Activated naive CD4-positive, alpha-beta T cell treated with anti-CD3 and anti-CD28 coated beads, Interleukin-2, amount 50 U/mL, for 72 hours (primary cell): ENCODE results near the gene JOSD2. TPM values are rescaled to one million over a fixed set of nuclear protein-coding genes. Genes with fewer than 3 reads are reported as not detected.

Source experiments
- ATAC-seq, 2 donors: fragments of 150-1000 bp; cut with Tn5 transposase; 2 replicates each; pipeline ENCODE4 v1.10.0; 2021; ENCODE audit warnings: mild to moderate bottlenecking in 2 of 2, moderate library complexity in 2 of 2
- DNase-seq, 2 donors: peaks; one replicate each; pipeline ENCODE4 v3.0.0; 2021 to 2022; ENCODE audit warnings: low spot score in 2 of 2
- H3K27ac Mint-ChIP-seq, 2 donors: one replicate each; pipeline ENCODE4 v1.8.0; 2022; ENCODE audit warnings: mild to moderate bottlenecking in 2 of 2, mixed read lengths in 2 of 2
- H3K36me3 Mint-ChIP-seq, 2 donors: one replicate each; pipeline ENCODE4 v1.8.0; 2022; ENCODE audit warnings: mixed read lengths in 2 of 2
- H3K9me3 Mint-ChIP-seq, 2 donors: one replicate each; pipeline ENCODE4 v1.8.0; 2022; ENCODE audit warnings: mixed read lengths in 2 of 2
- total RNA-seq, 2 donors: library from RNA; stranded (reverse); gene quantifications; one replicate each; pipeline ENCODE4 v1.2.3, GENCODE V29; 2022

JOSD2 gene
- total RNA-seq, 2 donors from 2014 or later: 27.6 to 29.5 TPM

- Mint-ChIP-seq H3K9me3 (no peaks in the 10 kb centered on the region), H3K36me3 (peaks cover 0 to 11% of the 10 kb centered on the region in 2 donors), H3K27ac (peak overlapping the region in 1 of 2 donors; percentile 76)
- DNase-seq (no peak), ATAC-seq (no peak)
Measured at GRCh38 chr19:50490991-50491472, 20.0 kb downstream of the JOSD2 start.

DNA sequence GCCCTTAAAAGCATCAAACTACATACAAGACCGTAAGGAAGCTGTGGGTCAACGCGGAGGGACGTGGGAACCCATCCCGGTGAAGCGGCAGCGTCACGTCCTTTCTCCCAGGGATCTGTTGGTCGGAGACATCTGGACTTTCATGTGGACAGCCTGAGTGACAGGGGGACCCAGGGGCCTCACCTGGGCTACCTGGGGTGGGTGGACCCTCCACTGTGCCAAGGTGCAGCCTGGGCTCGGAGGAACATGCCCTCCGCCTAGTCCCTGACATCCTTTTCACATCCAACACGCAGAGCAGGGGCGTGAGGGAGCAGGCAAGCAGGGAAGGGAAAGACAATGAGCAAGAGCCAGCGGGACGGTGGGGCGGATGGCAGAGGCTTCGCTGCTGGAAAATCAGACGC is 20.6 kb downstream of the JOSD2 start:
- ATAC-seq: no peak
- H3K9me3 Mint-ChIP-seq: peaks cover 0 to 4% of the 10 kb centered on the region in 2 donors
- H3K36me3 Mint-ChIP-seq: peaks cover 0 to 16% of the 10 kb centered on the region in 2 donors
- peak overlapping the region in 1 of 2 donors; percentile 76 for H3K27ac Mint-ChIP-seq
- DNase-seq: no peak

DNA sequence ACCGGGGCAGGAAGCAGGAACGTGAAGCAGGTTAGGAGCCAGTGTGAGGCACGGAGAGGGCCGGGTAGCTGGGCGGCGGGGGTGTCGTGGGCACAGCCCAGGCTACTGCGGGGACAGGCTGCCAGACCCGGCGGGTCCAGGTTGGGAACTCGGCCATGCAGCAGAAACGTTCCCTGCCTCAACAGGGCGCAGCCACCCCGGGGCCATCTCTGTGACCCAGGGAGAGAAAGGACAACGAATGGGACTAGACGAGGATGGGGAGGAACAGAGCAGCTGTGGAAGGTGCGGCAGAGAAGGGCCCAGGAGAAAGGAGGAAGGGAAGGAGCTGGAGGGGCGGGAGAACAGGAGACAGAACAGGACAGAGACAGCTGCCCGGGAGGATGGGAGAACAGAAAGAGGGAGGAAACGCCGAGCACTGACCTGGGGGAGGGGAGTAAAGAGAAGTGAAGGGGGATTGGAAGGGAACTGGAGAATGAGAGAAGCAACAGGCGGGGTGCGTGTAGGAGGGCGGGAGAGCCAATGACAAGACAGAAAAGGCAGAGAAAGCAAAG is 21.5 kb downstream of the JOSD2 start:
- Mint-ChIP-seq H3K27ac (peak overlapping the region in 1 of 2 donors; percentile 42), H3K36me3 (peaks cover 0 to 22% of the 10 kb centered on the region in 2 donors), H3K9me3 (peaks cover 0 to 4% of the 10 kb centered on the region in 2 donors)
- ATAC-seq: no peak
- no peak for DNase-seq

DNA sequence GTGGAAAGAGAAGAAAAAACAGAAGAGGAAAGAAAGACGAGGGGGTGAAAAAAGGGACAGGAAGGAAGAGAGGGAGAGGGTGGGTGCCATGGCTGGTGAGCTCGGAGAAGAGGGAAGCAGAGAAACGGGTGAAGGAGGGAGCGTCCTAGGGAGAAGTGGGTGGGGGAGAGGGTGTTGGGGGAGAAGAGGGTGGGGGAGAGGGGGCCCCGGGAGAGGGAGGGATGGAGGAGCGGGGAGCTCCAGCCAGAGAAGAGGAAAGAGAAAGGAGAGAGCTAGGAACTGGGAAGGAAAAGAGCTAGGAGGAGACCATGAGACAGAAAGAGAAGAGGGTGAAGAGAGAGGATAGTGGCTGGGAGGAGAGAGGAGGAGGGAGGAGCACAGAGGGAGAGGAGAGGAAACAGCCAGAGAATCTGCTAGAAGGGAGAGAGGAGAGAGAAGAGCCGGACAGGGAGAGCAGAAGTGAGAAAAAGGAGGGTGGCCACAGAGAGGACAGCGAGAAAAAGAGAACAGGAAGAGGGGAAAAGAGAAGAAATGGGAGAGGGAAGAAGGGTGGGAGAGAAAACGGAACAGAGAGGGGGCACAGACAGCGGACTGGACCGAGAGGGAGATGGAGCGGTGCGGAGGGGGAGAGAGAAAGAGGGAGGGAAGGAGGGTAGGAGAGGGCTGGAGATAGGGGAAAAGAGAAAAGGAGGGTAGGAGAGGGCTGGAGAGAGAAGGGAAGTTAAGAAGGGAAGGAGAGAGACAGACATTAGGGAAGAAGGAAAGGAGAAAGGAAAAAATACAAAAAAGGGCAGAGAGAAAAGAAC is 22.4 kb downstream of the JOSD2 start:
- H3K36me3 Mint-ChIP-seq: peaks cover 0 to 22% of the 10 kb centered on the region in 2 donors
- peaks cover 0 to 4% of the 10 kb centered on the region in 2 donors for H3K9me3 Mint-ChIP-seq
- peak overlapping the region; percentile 15 to 42 for H3K27ac Mint-ChIP-seq
- DNase-seq (no peak), ATAC-seq (no peak)

GRCh38 chr19:50486823-50487515 is 24.0 kb downstream of the JOSD2 start:
- ATAC-seq: peak; percentile 39 to 68
- Mint-ChIP-seq H3K36me3 (peaks cover 4 to 27% of the 10 kb centered on the region in 2 donors), H3K9me3 (peaks cover 0 to 4% of the 10 kb centered on the region in 2 donors), H3K27ac (peak overlapping the region in 1 of 2 donors; percentile 19)
- peak in 1 of 2 donors; percentile 77 for DNase-seq

- DNase-seq: no peak
- Mint-ChIP-seq H3K36me3 (peaks cover 4 to 27% of the 10 kb centered on the region in 2 donors), H3K9me3 (peaks cover 0 to 4% of the 10 kb centered on the region in 2 donors), H3K27ac (no peak overlapping the region)
- ATAC-seq: no peak
Measured at GRCh38 chr19:50485284-50485955, 25.6 kb downstream of the JOSD2 start.

- Mint-ChIP-seq H3K9me3 (peaks cover 0 to 4% of the 10 kb centered on the region in 2 donors), H3K36me3 (peaks cover 4 to 35% of the 10 kb centered on the region in 2 donors), H3K27ac (no peak overlapping the region)
- DNase-seq: no peak
- no peak for ATAC-seq
Measured at GRCh38 chr19:50482916-50483315, 28.1 kb downstream of the JOSD2 start.

- DNase-seq: no peak
- ATAC-seq: no peak
- peaks cover 0 to 4% of the 10 kb centered on the region in 2 donors for H3K9me3 Mint-ChIP-seq
- H3K36me3 Mint-ChIP-seq: peaks cover 9 to 40% of the 10 kb centered on the region in 2 donors
- no peak overlapping the region for H3K27ac Mint-ChIP-seq
Measured at GRCh38 chr19:50482271-50482855, 28.6 kb downstream of the JOSD2 start.

- Mint-ChIP-seq H3K9me3 (peaks cover 0 to 4% of the 10 kb centered on the region in 2 donors), H3K36me3 (peaks cover 11 to 39% of the 10 kb centered on the region in 2 donors), H3K27ac (peak overlapping the region in 1 of 2 donors; percentile 56)
- no peak for DNase-seq
- ATAC-seq: no peak
Measured at GRCh38 chr19:50481351-50482149, 29.4 kb downstream of the JOSD2 start.

GRCh38 chr19:50480281-50481111 is 30.5 kb downstream of the JOSD2 start:
- Mint-ChIP-seq H3K9me3 (peaks cover 0 to under 1% of the 10 kb centered on the region in 2 donors), H3K36me3 (peaks cover 11 to 32% of the 10 kb centered on the region in 2 donors), H3K27ac (peak overlapping the region; percentile 56 to 77)
- ATAC-seq (no peak), DNase-seq (no peak)

DNA sequence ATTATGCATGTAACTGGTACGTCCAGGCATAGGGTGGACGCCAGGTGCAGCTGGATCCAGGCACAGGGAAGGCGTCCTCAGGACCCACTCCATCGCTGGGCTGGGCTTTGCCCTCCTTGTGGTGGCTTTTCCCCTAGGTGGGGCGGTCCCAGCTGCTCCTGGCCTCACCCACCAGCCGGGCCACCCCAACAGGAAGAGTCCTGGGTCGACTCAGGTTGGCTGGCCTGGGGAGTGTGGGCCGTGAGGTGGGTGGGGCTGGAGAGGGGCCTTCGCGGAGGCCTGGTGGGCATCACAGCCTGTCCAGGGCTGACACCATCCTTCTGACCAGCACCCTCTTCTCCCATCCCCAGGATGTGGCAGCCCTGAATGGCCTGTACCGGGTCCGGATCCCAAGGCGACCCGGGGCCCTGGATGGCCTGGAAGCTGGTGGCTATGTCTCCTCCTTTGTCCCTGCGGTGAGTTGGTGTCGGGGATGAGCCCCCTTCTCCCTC is 31.2 kb downstream of the JOSD2 start:
- Mint-ChIP-seq H3K9me3 (no peaks in the 10 kb centered on the region), H3K36me3 (peaks cover 11 to 26% of the 10 kb centered on the region in 2 donors), H3K27ac (no peak overlapping the region)
- ATAC-seq (no peak), DNase-seq (no peak)

DNA sequence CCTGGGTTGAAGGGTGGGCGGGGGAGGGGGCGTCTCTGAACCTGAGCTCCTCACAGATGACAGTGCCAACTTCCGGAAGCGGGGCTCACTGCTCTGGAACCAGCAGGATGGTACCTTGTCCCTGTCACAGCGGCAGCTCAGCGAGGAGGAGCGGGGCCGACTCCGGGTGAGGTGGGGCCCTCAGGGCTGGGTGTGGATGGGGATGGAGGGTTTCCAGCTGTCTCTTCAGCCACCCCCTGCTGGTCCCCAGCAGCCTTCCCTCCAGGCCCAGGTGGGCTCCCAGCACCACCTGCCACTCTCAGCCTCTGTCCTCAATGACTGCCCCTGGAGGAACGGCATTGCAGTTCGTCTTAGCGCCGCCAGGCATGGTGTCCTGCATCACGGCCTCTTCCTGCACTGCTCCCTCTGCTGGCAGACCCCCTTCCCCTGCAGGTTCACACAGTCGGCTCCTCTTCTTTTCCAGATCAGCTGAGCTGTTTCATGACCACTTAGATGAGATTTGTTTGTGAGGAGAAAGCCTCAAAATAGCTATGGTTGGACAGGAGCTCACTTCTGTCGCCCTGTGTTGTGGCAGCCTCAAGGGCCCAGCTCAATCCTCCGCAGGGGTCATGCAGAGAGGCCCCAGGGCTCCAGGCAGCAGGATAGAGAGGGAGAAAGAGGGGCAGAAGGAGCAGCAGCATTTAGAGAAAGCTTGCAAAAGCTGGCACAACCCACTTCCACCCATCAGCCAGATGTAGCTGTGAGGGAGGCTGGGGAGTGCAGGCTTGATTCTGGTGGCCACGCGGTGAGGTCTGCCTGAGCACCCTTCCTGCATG is 31.9 kb downstream of the JOSD2 start:
- no peaks in the 10 kb centered on the region for H3K9me3 Mint-ChIP-seq
- DNase-seq (no peak), ATAC-seq (no peak)
- peaks cover 11 to 26% of the 10 kb centered on the region in 2 donors for H3K36me3 Mint-ChIP-seq
- peak overlapping the region; percentile 52 to 53 for H3K27ac Mint-ChIP-seq

DNA sequence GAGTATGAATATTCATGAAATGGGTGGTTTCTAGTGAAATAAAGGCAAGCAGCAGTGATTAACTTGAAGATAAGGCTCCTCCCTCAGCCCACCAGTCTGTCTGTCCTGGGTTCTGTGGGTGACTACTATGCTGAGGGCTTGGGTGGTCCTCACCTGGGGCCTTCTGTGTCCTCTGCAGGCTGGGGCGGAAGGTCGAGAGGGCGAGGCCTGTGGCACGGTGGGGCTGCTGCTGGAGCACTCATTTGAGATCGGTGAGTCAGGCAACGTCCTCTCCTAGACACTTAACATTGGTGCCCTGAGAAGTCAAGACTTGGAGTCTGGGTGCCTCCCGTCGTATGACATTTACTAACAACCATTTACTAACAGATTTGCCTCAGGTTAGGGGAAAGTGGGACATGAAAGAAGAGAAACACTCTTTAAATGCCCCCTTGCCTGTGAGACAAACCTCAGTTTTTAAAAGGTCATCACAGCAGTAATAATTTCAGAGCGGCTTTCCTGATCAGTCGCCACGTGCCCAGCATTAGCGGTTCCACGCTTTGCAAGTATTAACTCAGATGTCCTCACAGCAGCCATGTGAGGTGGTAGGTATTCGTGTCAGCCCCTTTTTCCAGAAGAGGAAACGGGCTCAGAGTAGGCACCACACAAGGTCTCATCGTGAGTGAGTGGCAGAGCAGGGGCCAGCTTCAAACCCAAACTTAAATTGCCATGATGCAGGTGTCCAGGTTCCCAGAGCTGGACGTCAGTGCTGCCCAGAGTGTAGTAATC is 33.1 kb downstream of the JOSD2 start:
- ATAC-seq: no peak
- Mint-ChIP-seq H3K27ac (peak overlapping the region; percentile 91 to 98), H3K36me3 (peaks cover 7 to 20% of the 10 kb centered on the region in 2 donors), H3K9me3 (no peaks in the 10 kb centered on the region)
- DNase-seq: no peak
